NCI-H82 (cell line): ENCODE data around the gene HMMR.
A peak's percentile ranks its signal among the peaks of the same experiment; 100 is the strongest.

ENCODE experiments used
- DNase-seq: peaks from one replicate; lab custom pipeline; 2025; lab: John Stamatoyannopoulos, UW

Gene HMMR

DNA sequence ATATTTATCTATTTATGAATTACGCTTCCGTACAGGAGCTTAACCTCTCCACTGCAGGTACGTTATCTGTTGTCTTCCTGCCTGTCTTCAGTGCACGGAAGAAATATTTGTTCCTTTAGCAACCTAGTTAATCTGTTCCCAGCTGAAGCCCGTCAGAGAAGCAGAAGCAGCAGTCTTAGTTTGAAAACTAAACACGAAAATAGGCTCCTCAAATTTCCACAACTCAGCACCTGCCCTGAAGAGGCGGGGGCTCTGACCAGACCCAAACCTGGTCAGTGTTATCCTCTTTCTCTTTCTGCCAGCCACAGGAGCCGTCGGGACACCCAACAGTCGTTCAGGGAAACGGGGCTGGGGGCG lies 992 bp upstream of the HMMR start:
- no peak for DNase-seq

DNA sequence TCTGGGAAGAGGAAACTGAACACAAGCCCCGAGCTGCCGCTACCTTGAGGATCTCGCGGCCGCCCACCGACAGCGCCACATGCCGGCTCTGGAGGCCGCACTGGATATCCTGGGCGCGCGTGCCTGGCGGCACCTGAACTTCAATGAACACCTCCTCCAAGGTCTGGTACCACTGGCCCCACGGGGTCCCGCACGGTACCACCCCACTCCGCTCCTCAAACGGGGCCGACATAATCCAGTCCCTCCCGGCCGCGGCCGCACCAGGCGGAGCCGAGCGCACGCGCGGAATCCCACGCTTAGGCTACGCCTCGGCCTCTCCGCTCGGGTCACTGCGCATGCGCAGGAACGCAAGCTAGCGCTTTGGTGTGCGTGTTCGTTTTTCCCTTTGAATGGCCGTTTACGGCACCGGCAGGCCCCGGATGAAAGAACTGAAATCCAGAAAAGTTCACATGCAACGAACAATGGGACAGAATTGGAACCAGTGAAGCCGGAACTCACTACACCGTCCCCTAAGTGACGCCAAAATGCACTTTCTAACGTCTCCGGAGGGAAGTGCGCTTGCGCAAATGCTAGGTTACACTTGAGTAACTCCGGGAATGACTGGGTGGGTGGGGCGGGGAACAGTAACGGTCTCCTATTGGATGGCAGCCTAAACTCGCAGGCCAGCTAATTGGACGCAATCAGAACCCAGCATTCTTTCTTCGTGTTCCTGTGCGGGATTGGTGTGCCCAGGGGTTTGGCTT lies 442 bp upstream of the HMMR start, which contains the start of gene NUDCD2:
Gene NUDCD2, minus strand, starts transcription at position 284 of the 743 bp plus-strand sequence. Its CDS starts 52 bp downstream, at position 232.
- peak; percentile 98 for DNase-seq

DNA sequence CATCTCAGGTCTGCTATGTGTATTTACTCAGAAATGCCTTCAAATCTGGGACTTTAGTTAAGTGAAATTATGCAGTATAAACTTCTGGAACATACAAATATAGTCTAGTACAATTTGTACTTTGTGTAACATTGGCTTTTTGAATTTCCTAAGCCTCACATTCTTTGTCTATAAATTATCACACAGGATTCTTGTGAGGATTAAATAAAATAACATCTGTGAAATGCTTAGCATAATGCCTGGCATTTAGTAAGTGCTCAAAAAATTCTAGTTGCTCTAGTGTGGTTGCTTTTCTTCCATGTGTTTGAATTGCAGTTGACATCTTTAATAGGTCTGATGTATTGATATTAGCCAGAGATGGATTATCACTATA lies 2.6 kb downstream of the HMMR start:
- DNase-seq: no peak

DNA sequence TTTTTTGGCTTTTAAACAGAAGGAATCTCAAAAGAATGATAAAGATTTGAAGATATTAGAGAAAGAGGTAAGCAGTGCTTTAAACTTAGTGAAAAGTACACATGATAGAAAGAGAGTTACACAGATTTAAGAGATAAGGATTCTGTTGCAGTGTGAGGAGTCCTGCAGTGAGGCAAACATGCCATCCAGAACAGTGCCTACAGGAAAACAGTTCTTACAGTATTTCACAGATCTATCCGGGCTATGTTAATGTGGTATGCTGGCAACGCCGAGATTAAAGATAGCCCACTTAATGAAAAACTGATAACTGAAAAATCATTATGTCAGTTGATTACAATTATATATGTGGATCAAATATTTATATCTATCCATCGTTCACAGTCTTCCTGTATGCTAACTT lies 7.2 kb downstream of the HMMR start:
- no peak for DNase-seq

DNA sequence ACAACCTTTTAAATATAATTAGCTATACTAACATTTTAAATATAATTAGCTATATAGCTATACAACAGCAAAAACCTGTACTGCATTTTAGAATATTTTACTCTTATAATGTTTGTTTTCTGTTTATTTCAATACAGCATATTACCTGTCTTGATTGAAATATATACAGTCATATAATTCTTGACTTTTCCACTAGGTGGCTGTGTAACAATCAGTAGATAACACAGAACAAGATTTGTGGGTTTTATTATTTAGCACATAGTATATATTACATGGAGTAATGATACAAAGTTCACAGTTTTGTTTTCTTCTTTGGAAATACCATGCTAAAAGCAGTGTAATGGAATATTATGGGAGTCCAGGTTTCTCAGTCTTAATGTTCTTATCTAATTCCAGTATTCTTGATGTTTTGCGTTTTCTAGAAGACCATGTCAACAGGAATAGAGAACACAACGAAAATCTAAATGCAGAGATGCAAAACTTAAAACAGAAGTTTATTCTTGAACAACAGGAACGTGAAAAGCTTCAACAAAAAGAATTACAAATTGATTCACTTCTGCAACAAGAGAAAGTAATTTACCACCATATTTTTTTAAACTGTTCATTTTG lies 13.3 kb downstream of the HMMR start:
- peak; percentile 5 for DNase-seq

DNA sequence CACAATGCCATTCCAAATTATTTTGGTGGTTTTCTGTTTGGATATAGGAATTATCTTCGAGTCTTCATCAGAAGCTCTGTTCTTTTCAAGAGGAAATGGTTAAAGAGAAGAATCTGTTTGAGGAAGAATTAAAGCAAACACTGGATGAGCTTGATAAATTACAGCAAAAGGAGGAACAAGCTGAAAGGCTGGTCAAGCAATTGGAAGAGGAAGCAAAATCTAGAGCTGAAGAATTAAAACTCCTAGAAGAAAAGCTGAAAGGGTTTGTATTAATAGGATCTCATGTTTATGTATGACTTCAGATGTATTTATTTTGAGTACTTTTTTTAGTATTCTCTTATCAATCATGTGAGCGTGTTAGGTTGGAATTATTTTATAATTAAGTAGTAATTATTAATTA lies 15.0 kb downstream of the HMMR start:
- no peak for DNase-seq

DNA sequence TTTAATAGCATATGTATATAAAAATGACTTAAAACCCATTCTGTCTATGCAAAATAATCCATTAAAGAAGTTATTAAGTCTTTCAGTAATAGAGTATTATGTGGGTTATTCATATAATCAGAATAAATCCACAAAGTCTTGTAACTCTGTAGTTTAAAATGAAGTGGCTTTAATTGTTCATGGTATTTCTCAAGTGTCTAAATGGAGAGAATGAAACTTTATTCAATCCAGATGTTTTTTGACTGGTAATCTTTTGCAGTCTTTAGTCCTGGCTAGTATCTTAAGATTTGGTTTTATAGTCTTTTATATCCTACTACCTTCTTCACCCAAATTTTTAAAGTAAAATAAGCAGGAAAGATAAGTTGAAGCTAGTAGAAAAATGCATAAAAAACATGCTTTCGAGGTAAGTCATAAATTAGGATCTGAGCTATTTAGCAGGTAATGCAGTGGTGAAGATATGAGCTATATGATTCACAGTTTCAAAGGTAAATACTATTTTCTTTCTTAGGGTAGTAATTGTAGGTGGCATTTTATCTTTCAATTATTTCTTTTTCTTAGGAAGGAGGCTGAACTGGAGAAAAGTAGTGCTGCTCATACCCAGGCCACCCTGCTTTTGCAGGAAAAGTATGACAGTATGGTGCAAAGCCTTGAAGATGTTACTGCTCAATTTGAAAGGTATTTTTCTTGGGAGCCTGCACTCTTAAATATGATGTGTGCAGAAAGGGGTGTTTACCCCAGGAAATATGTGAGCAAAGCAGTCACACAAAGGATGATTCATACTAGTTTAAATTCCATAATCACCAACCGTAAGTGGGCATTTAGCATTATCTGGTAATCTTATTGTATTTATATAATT lies 17.9 kb downstream of the HMMR start:
- DNase-seq: no peak

DNA sequence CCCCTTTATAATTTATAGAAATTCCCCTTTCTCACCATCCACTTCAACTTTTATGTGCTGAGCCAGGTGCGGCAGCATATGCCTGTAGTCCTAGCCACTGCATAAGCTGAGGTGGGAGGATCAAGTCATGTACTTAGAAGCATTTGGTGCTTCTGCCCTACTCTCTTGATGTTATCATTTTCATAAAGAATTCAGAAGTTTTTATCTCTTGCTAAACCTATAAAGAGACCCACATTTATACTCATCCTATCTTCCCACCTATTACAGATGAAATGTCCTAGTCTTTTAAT lies 18.5 kb downstream of the HMMR start:
- DNase-seq: no peak

DNA sequence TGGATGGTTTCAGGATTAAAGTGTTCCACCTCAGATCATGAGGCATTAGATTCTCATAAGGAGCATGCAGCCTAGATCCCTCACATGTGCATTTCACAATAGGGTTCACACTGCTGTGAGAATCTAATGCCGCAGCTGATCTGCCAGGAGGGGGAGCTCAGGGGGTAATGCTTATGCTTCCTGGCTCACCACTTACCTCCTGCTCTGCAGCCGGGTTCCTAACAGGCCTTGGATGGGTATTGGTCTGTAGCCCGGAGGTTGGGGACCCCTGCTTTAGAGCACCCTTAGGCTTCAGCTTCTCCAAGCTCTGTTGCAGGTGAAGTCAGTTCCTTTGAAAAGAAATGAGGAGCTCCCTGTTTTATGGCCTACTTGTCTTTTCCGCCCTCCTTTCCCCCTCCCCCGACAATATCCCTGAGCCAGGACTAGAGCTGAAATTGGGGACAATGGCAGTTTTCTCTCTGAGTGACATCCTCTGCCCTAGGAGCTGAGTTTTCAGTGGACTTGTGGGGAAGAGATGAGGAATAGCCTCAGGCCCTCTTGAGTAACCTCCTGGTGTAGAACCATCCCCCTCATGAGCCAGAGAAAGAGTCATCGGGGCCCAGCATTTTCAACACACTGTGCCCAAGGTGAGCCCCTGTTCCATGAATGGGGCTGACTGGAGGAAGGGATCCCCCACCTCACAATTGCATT lies 28.8 kb downstream of the HMMR start:
- peak; percentile 38 for DNase-seq

DNA sequence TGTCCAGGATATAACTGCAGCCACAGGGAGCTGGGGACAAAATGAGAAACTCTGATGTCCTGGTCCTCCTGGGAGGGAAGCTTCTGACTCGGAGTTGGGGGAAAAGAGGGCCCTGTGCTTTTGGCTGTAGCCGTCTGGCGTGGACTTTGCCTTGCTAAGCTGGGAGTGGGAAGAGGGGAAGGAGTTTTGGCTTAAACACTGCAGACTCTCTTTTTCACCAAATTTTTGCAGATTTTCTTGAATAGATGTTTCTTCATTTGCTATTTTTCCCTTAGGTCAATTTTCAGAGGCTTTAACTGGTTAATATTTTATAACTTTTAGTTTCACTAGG lies 29.3 kb downstream of the HMMR start:
- DNase-seq: no peak

DNA sequence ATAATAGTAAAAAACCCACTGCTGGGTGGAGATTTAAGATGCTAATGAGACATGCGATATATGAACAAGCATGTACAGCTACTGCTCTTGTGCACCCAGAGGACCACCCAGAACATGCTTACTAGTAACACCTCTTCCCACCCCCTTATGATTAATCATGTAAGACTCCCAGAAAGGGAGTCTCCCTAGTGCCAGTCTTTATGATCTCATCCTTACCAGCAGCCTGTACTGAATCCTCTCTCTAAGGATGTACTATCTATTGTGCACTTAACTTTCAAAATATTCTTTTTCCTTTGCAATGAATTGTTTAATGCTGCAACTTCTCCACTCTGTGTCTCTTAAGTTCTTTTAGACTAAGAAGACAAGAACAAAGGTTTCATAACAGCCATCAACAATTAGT lies 35.9 kb downstream of the HMMR start:
- no peak for DNase-seq

DNA sequence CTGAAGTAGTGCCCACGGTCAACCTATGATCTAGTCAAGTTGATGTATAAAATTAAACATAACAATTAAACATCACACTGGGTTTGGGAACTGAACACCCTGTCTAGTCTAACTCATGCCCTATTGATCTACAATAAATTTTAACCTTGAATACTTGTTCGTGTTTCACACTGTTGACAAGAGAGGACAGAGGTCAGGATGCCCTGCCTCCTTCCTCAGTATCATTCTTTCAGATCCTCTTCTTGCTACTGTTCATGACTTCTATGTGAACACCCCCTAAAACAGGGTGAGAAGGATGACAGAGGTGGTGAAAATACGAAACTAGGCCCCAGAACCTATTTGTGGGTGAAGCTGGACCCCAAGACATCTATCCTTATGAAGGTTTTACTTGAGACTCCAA lies 36.9 kb downstream of the HMMR start:
- no peak for DNase-seq

DNA sequence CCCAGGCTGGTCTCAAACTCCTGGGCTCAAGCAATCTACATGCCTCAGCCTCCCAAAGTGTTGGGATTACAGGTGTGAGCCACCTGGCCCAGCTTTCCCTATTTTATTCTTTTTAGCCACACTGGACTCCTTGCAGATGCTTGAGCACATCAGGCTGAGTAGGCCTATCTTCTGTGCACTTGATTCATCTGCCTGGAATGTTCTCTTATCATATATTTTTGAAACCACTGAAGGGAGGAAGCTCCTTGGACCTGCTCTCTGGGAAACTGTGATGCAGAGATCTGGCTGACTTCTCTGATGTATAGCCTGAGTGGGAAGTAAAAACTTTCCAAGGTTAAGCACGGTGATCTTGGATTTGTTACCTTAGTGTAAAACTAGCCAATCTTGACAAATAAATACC lies 38.5 kb downstream of the HMMR start:
- DNase-seq: no peak

DNA sequence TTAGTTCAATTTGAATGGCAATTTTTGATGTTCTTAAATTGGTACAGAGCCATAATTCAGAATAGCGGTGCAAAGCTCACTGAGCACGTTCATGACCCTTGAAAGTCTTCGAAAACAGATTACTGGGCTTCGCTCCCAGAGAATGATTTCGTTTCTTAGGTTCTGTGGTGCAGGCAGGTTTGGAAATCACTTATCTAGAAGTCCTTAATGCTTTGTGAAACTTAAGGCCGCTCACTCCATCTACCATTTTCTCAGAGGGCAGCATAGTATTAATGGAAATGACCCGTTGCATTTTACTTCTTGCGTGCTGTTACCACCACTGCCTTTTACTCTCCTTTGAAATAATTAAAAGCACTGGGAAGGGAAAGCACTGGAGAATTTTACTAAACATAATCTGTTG lies 42.1 kb downstream of the HMMR start:
- no peak for DNase-seq

DNA sequence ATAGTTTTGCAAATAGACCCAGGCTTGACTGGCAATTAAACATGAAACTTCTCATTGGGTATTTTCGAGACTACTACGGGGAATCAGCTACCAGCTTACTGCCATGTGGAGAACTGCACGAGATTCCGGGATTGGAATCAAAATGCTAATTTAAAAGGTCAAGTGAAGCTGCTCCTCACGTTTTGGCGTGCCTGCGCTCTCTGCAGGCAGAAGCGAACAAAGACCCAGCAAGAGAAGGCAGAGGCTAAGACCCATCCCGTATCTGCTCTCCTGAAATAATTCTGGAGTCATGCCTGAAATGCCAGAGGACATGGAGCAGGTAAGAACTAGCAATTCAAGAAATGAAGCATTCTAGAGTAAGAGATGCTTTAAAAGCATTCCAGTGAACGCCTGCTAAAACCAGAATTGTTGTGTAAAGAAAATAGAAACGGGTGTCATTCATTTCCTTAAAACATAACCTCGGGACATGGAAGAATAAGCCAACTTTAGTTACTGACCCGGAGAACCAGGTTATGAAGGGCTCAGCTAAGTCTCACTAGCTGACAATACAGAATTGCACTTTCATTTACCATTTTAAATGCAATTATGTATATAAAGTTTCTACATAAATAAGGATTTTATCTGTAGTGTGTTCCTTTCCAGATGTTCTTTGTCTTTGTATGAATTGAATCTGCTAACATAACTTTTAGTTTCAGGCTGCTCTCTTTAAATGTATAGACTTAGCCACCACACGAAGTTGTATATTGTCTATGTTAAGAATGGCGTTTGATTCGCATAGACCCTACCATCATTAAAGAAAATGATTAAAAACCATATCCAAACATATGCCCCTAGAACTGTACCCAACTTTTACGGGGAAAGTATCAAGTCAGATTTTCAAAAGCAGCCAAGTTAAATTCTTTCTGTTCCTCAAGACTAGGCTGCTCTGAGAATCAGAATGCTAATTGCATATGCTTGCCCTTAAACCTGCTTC lies 43.0 kb downstream of the HMMR start:
- DNase-seq: peak; percentile 39

DNA sequence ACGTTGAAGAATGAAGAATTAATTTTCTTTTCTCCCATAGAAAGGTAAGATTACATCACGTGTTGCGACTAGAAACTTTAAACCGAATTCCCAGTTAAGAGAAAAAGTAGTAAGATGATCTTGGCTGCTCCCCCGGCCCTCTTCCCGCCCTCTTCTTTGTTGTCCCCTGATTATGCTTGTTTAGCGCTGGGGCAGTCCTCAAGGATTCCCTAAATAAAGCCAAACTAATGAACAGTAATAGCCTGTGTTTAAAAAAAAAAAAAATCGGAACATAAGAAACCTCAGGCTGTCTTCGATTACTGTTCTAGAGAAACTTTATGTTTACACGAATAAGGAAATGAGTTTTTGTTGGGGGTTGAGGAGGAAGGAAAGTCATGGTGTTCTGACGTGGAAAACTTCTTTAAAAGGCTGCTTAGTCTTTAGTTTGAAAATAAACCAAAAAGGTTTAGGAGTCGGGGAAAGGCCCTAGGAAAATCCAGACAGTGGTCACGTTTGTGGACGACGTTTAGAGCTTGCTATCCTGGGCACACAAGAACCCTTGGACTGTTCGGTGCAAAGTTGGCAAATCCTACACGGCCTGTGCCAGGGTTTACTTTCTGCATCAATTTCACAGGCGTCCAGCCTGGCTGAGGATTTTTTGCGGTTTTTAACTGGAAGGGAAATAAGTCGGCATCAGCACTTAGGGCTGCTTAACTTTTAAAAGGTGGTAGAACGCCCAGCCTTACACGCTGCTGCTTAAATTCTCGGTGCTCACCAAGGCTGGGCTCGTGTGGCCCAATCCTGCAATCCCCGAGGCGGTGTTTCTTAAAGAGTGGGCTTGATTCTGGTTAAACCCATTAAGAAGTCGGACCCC lies 43.9 kb downstream of the HMMR start:
- peak; percentile 71 for DNase-seq

DNA sequence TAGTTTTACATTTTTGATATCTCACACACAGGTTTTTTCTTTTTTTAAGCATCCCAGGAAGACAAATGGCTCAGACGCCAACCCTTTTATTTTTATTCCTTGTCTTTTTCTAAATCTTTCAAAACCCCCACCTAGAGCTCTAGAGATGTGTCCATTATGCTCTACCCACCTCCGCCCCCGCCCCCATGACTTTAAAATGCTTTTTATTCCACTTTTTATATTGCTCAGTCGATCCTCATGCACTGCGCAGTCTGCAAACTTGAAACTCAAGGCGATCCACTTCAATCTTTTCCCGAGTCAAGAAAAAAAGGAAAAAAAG lies 44.6 kb downstream of the HMMR start:
- no peak for DNase-seq

DNA sequence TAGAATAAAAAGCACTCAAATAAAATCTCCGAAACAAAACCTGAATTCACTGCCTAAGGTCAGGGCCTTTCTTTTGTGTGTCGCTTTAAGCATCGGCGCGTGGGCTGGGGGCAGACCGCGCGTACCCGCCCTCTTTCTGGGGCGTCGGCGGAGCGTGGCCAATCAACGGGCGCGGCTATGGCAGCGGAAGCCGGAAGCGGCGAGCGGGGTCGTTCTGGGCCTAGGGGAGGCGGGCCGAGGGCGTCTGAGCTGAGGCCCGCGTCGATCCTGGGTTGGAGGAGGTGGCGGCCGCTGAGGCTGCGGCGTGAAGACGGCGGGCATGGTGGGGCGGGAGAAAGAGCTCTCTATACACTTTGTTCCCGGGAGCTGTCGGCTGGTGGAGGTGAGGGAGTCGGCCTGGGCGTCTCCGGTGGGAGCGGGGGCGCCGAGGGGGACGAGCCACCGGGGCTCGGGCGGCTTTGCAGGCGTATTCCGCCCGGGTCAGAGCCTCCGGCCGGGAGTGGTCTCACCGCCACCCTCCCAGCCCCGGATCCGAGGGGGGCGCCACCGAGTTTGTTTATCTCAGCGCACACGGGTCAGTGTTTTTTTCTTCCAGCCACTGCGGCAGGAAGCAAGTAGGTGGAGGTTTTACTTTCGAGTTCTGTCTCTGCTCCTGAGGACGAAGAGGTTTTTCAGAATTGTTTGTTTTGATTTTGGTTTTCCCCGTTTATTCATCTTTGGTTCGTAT lies 45.1 kb downstream of the HMMR start, which contains the start of gene MAT2B:
Gene MAT2B, plus strand, starts transcription at position 252 of the 727 bp plus-strand sequence. Its CDS starts 68 bp downstream, at position 320.
- peak; percentile 96 for DNase-seq

DNA sequence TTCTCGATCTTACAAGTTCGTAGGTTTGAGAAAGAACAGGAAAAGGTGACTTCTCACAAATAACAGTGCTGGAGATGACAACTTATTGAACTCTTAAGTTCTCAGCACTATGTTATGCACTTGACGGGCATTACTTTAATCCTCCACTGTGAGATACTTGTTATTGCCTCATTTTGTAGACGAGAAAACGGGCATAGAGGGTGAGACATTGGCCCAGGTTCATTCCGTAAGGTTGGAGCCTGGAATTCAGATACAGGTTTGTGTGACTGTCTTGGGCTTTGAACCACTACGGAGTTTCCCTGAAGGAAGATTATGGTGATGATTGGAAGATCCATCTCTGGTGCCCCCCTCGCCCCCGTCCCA lies 45.6 kb downstream of the HMMR start:
- DNase-seq: no peak

DNA sequence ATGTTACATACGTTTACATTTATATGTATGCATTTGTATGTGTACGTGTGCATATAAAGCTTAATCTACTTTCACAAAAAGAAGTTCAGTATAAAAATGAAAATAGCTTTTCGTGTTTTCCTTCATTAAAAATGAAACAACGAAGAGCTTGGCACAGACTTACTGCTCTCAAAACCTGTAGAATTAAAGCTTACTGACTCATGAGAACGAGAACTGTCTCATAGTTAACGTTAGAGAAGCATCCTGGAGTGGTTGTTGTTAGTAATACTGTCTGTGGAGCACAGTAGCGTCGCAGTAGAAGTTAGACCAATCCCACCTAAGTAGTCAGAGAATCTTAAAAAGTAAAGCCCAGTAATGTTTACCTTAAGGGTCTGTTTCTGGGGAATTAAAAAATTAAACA lies 46.3 kb downstream of the HMMR start:
- DNase-seq: no peak
